Heart left ventricle (tissue), 16 donors: ENCODE results near the gene WDR47. TPM values are rescaled to one million over a fixed set of nuclear protein-coding genes. Genes with fewer than 3 reads are reported as not detected.
A peak's percentile ranks its signal among the peaks of the same experiment; 100 is the strongest.

ENCODE experiments used
- ATAC-seq, 4 donors: fragments of 200-7000 bp; cut with Tn5 transposase; one replicate each; pipeline ENCODE4 v1.9.1; 2020 to 2022; ENCODE audit warnings: moderate library complexity in 4 of 4, mild to moderate bottlenecking in 3 of 4, moderate number of reproducible peaks in 1 of 4
- DNase-seq, 5 donors: peaks; one replicate each; pipeline ENCODE4 v3.0.0-alpha.2; 2020
- H3K27ac ChIP-seq, 12 donors: fragments of 200-600 bp; sonication (generic) in 4 of 12; one replicate each; pipeline versions ENCODE4 v1.5.0 to v1.8.0; 2016 to 2022; ENCODE audit warnings: mild to moderate bottlenecking in 2 of 12
- H3K27me3 ChIP-seq, 9 donors: fragments of 200-600 bp; sonication (generic) in 2 of 9; one replicate each; pipeline versions ENCODE4 v1.5.1 to v1.8.0; 2016 to 2022; ENCODE audit warnings: mild to moderate bottlenecking in 3 of 9
- H3K36me3 ChIP-seq, 9 donors: fragments of 200-600 bp; sonication (generic) in 2 of 9; one replicate each; pipeline versions ENCODE4 v1.5.0 to v1.8.0; 2018 to 2022; ENCODE audit warnings: mild to moderate bottlenecking in 2 of 9
- H3K4me1 ChIP-seq, 12 donors: fragments of 200-600 bp; sonication (generic) in 4 of 12; one replicate each; pipeline versions ENCODE4 v1.5.0 to v1.8.0; 2016 to 2022; ENCODE audit warnings: mild to moderate bottlenecking in 3 of 12
- H3K4me3 ChIP-seq, 12 donors: fragments of 200-600 bp; sonication (generic) in 4 of 12; one replicate each; pipeline versions ENCODE4 v1.5.0 to v1.8.0; 2017 to 2022; ENCODE audit warnings: mild to moderate bottlenecking in 9 of 12, moderate library complexity in 4 of 12
- H3K9me3 ChIP-seq, 12 donors: fragments of 200-600 bp; sonication (generic) in 4 of 12; one replicate each; pipeline versions ENCODE4 v1.5.0 to v1.8.0; 2016 to 2022; ENCODE audit warnings: mild to moderate bottlenecking in 1 of 12
- POLR2A ChIP-seq, 2 donors: fragments of 450-650 bp; IDR thresholded peaks; one replicate each; pipeline ENCODE4 v1.6.1; 2017; ENCODE audit warnings: antibody characterized with exemption in 2 of 2, mild to moderate bottlenecking in 2 of 2, moderate library complexity in 2 of 2
- WGBS, 4 donors: extraction: QIAGEN DNeasy Blood & Tissue Kit in 2 of 4; methylation state at CpG; one replicate each; pipeline versions ENCODE4 v1.1.5 to v1.1.7; 2013 to 2018; 5-methylcytosine and 5-hydroxymethylcytosine counted together
- intact Hi-C, 10 donors: fragments of 100-400 bp; cut with DNase I; formaldehyde crosslinking; loops; one replicate each; pipeline versions ENCODE4 v1.11.1 to v1.14.2; 2022
- polyA plus RNA-seq, 2 donors: library from polyadenylated mRNA; stranded (reverse); fragments of 200-250 nt; gene quantifications; one replicate each; pipeline ENCODE4 v1.2.3, GENCODE V29; 2013
- total RNA-seq, 9 donors: library from RNA; depleted of rRNA in 2 of 9; stranded (reverse); fragments of >200 nt in 2 of 9; fragmentation: NEBNext Ultra II Directional in 3 of 9; extraction: Animal tissue kit (Norgen Biotek cat#: 25700) in 3 of 9; gene quantifications; one replicate each; pipeline versions ENCODE4 v1.1.0 to v1.2.4, GENCODE V29; 2016 to 2023
- TF ChIP-seq, protein P1 (sequence below), 12 donors: fragments of 200-600 bp; sonication (generic) in 4 of 12; IDR thresholded peaks; one replicate each; pipeline versions ENCODE4 v1.5.0 to v1.8.0; 2018 to 2022; ENCODE audit warnings: antibody characterized with exemption in 12 of 12, mild to moderate bottlenecking in 5 of 12
- donor health status: ischemic (EF 13 %, LVEDD 7.1; RV severe dilation, severe dysfunction).
- donor health status: healthy with polysubstance abuse.
- donor health status: DM: no; HTN: yes; CAD: no.
- donor health status: DM: no; HTN: no; CAD: no.
- donor health status: ischemic (EF 25% LVEDD 6.9; RV normal size, moderate dysfunction).
- donor health status: ischemic (EF 25% LVEDD 5.7; RV mildly dilated, moderate dysfunction).
- donor health status: healthy.
- donor health status: DM: yes; HTN: yes; CAD: no.
- donor health status: ischemic (EF 35%, LVEDD 5.7; RV mildly dilated, moderate dysfunction).
- donor health status: nonischemic (EF 11% LVEDD 7.7; RV severe dilation, severe dysfunction).
- donor health status: DM: yes; HTN: yes; CAD: no.
- donor health status: PGD.
- donor health status: ischemic (EF 29% LVEDD 5.4; RV normal size, mild dysfunction).
- donor health status: nonischemic (EF 23%, LVEDD 6.1; RV moderate dilation, normal function).

The WDR47 gene
- total and polyA plus RNA-seq, 11 donors, result 2.6 to 22.3 (median 14.6) TPM

DNA sequence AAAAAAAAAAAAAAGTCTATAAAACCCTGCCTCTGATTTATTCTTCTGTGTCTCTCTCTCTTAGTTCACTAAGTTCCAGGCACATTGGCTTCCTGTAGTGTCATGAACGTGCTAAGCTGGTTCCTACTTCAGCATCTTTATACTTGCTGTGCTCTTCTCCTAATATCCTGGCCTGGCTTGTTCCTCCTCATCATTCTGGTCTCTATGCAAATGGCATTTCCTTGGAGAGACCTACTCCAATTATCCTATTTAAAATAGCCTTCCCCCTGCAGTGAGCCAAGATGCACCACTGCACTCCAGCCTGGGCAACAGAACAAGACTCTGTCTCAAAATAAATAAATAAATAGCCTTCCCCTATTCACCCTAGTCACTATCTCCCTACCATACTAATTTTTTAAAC lies 69.0 kb downstream of the WDR47 start:
- intact Hi-C loops, result no loop called here
- no peaks in the 10 kb centered on the region for H3K4me1 ChIP-seq
- ATAC-seq (no peak), DNase-seq (no peak)
- H3K36me3 ChIP-seq, result peaks cover 0 to 84% (median 62%) of the 10 kb centered on the region in 9 donors
- H3K4me3 ChIP-seq, result no peak overlapping the region
- 95 to 100% (median 97%) methylated on average over 1 of the region's 1 CpG for WGBS, 4 donors
- H3K27me3 ChIP-seq, result no peaks in the 10 kb centered on the region
- H3K27ac ChIP-seq, result no peak overlapping the region
- no peaks in the 10 kb centered on the region for H3K9me3 ChIP-seq
- TF ChIP-seq POLR2A (IDR thresholded peaks at IDR 0.05), result no peak
- TF ChIP-seq, protein P1, sequence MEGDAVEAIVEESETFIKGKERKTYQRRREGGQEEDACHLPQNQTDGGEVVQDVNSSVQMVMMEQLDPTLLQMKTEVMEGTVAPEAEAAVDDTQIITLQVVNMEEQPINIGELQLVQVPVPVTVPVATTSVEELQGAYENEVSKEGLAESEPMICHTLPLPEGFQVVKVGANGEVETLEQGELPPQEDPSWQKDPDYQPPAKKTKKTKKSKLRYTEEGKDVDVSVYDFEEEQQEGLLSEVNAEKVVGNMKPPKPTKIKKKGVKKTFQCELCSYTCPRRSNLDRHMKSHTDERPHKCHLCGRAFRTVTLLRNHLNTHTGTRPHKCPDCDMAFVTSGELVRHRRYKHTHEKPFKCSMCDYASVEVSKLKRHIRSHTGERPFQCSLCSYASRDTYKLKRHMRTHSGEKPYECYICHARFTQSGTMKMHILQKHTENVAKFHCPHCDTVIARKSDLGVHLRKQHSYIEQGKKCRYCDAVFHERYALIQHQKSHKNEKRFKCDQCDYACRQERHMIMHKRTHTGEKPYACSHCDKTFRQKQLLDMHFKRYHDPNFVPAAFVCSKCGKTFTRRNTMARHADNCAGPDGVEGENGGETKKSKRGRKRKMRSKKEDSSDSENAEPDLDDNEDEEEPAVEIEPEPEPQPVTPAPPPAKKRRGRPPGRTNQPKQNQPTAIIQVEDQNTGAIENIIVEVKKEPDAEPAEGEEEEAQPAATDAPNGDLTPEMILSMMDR (IDR thresholded peaks at IDR 0.05), result no peak

DNA sequence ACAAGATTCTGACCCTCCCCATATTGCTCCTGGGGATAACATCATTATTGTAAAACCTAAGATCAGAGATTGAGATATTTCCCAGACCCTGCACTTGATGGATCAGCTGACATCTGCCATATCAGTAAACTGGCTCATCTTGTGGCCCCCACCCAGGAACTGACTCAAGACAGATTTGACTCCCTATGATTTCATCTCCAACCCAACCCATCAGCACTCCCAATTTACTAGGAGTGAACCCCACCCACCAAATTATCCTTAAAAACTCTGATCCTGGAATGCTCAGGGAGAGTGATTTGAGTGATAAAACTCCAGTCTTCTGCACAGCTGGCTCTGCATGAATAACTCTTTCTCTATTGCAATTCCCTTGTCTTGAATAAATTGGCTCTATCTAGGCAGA lies 72.6 kb downstream of the WDR47 start:
- Histone ChIP-seq H3K4me3 (no peak overlapping the region), H3K4me1 (no peaks in the 10 kb centered on the region), H3K27ac (no peak overlapping the region), H3K9me3 (no peaks in the 10 kb centered on the region), H3K36me3 (peaks cover 0 to 48% (median 32%) of the 10 kb centered on the region in 9 donors), H3K27me3 (no peaks in the 10 kb centered on the region)
- ATAC-seq, result no peak
- TF ChIP-seq, protein P1 (IDR thresholded peaks at IDR 0.05), result no peak
- TF ChIP-seq POLR2A (IDR thresholded peaks at IDR 0.05), result no peak
- DNase-seq, result no peak
- intact Hi-C loops, result loop anchor here in 4 of 10 donors (10.0 kb wide), 1 partner anchor 145 kb away; the partner anchor contains the start of gene ELAPOR1 (in 4 of the 4)

DNA sequence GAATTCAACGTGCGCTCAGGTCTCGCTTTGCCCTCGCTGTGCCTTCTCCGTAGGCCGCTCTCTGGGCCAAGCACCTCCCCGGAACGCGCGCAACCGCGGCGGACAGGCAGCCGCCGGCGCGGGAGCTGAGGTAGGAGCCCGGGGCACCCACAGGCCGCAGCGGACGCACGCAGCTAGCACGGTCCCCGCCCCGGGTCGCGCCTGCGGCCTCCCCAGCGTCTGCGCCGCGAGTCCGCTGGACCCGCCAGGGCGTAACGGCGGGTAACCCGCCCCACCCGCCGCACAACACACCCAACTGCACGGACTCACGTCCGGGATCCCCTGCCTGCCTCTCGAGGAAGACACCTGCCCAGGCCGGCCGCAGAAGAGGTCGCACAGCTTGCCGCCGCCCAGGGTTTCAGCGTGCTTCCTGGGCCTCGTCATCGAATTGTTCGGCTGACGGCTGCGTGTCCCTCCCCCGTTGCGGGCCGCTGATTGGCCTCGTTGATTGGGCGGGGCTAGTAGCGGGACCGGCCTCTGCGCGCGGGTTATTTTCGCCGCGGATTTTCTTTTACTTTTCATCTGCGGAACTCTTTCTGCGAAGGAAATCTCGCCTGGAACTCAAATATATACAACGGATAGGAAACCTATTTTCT lies 78.7 kb downstream of the WDR47 start, which contains the start of gene CLCC1:
CLCC1 (minus strand) TSS at position 433 of the 635 bp plus-strand sequence. CDS start 13,047 bp downstream, outside the sequence.
- ATAC-seq (peak; percentile 95 to 99 (median 98)), DNase-seq (peak; percentile 94 to 95 (median 95))
- H3K27ac ChIP-seq, result peak within 1 kb of the TSS; percentile 85 to 99 (median 96)
- no peaks in the 10 kb centered on the region for H3K27me3 ChIP-seq
- H3K9me3 ChIP-seq, result no peaks in the 10 kb centered on the region
- peaks cover 0 to 26% (median 14%) of the 10 kb centered on the region in 12 donors for H3K4me1 ChIP-seq
- peak in 1 of 2 donors; percentile 90 for TF ChIP-seq POLR2A (IDR thresholded peaks at IDR 0.05)
- TF ChIP-seq, protein P1 (IDR thresholded peaks at IDR 0.05), result peak in 1 of 12 donors; percentile 9
- intact Hi-C loops, result loop anchor here in 7 of 10 donors (2.0 to 10.0 kb wide), 3 partner anchors 149 to 152 kb away; partner anchors contain the start of gene ELAPOR1 (in 6 of the 7)
- WGBS, 4 donors, result 0% methylated on average over 48 to 72 of the region's 72 CpGs
- H3K36me3 ChIP-seq, result peaks cover 0 to 13% (median 3%) of the 10 kb centered on the region in 9 donors
- H3K4me3 ChIP-seq, result peak within 1 kb of the TSS; percentile 66 to 87 (median 77)

DNA sequence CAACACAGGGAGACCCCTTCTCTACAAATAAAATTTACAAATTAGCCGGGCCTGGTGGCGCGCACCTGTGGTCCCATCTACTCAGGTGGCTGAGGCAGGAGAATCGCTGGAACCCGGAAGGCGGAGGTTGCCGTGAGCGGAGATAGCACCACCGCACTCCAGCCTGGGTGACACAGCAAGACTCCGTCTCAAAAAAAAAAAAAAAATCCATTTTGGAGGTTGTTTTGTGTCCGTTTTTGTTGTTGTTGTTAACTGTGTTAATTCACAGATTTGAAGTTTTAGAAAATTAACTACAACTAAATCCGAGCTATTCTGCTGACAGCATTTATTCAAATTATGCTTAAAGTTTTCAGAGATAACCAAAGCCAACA lies 79.2 kb downstream of the WDR47 start:
- H3K4me3 ChIP-seq, result peak overlapping the region; percentile 66 to 87 (median 77)
- TF ChIP-seq POLR2A (IDR thresholded peaks at IDR 0.05), result no peak
- TF ChIP-seq, protein P1 (IDR thresholded peaks at IDR 0.05), result no peak
- no peak for ATAC-seq
- H3K9me3 ChIP-seq, result no peaks in the 10 kb centered on the region
- intact Hi-C loops, result loop anchor here in 7 of 10 donors (2.0 to 10.0 kb wide), 3 partner anchors 150 to 152 kb away; partner anchors contain the start of gene ELAPOR1 (in 6 of the 7)
- H3K4me1 ChIP-seq, result peaks cover 0 to 30% (median 14%) of the 10 kb centered on the region in 12 donors
- peak in 2 of 5 donors; percentile 9 to 39 for DNase-seq
- no peaks in the 10 kb centered on the region for H3K27me3 ChIP-seq
- WGBS, 4 donors, result 16 to 28% (median 20%) methylated on average over 12 of the region's 12 CpGs
- H3K27ac ChIP-seq, result peak overlapping the region; percentile 85 to 99 (median 96)
- H3K36me3 ChIP-seq, result peaks cover 0 to 16% (median 3%) of the 10 kb centered on the region in 9 donors
